GM18505 (cell line): ENCODE results near the gene LDAH.
"Not testable (repeated sequence)": the region's sequence is repeated elsewhere in the genome, so short reads cannot be mapped to it uniquely, and the experiment has no call there.

ENCODE experiments used
- ATAC-seq: cut with Tn5 transposase; IDR thresholded peaks from one replicate; pipeline ENCODE4 v1.9.1; 2021; ENCODE audit not compliant: unreplicated experiment
- POLR2A ChIP-seq: IDR thresholded peaks from 4 replicates; pipeline ENCODE4 v1.6.1; 2011; ENCODE audit warnings: borderline replicate concordance; ENCODE audit not compliant: insufficient read depth, insufficient read length; ENCODE audit errors: extremely low read depth

LDAH gene

DNA sequence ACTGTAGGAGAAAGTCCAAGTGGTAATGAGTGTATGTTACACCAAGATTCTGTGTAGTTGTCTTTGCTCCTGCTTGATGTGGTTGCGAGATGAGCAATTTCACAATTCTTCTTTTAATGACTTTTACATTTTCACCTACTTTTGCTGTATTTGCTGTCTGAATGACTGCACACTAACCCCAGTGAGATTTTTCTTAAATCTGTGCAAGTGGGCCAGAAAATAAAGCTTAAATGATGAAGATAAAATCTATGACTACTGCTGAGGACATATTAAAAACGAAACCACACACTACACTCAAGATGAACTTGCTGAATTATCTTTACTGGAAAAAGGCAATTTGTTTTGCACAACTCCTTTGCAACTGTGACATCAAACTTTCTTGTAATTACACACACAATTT lies 4.1 kb downstream of the LDAH start:
- ATAC-seq, result no peak
- no peak for TF ChIP-seq POLR2A

DNA sequence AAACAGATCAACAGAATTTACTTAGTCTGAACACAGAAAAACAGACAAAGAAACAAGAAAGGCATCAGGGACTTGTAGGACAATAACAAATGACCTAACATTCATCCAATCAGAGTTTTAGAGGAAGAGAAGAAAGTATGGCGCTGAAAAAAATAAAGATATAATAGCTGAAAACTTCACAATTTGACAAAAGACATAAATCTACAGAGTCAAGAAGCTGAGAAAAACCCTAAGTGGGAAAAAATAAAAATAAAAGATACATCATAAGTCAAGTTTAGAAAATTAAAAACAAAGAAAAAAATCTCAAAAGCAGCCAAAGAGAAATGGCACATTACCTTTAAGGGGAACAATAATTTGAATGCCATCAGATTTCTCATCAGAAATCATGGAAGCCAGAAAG lies 7.7 kb downstream of the LDAH start:
- no peak for ATAC-seq
- no peak for TF ChIP-seq POLR2A

GRCh38 chr2:20812779-20813178 lies 10.1 kb downstream of the LDAH start:
- TF ChIP-seq POLR2A, result no peak
- ATAC-seq, result no peak

DNA sequence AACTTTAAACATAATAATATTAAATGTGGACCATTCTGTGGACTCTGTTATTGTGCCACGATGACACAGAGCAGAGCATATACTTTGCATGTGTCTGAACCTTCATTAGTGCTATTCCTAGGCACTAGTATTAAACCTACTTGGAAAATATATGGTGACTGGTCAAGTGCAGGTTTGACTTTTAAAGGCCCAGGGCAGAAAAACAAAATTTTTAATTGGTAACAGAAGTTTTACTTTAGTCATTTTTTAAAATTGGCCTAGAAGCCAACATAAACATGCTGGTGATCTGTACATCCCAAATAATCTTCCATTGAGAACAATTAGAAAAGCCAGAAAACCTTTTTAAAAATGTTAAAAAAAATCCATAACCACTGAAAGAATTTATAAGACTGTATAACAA lies 16.6 kb downstream of the LDAH start:
- TF ChIP-seq POLR2A, result no peak
- ATAC-seq, result no peak

DNA sequence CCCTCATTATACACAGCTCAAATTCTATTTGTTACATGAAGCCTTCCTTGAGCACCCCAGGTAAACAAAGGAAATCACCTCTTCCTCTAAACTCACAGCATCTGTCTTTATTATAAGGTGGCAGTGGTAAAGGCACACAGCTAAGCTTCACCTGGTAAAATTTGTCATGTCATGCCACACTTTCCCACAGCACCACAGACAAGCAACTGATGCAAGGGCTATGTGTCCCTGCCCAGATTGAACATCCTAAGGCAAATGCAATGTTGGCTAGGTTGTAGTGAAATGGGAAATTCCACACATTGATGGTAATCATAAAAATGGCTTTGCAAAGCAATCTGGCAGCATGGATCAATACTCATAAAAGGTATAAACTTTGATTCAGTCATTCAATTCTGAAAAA lies 18.9 kb downstream of the LDAH start:
- no peak for ATAC-seq
- no peak for TF ChIP-seq POLR2A

GRCh38 chr2:20803226-20803682 lies 19.6 kb downstream of the LDAH start:
- no peak for TF ChIP-seq POLR2A
- ATAC-seq, result no peak

DNA sequence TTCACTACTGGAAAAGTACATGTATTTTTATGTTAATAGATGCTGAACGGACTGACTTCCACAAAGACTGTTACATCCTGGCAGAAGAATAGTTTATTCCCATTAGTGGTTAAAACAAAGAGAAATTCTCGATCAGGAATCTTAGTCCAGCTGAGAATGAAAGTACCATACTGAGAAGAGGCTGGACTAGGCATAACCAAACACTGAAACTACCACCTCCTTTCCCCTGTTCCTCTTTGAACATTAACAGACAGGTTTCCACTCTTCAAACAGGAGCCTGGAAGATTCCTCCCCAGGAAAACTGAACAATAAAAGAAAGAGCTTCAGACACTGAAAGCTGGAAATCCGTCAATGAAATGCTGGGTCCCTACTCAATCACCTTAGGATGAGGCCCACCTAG lies 25.8 kb downstream of the LDAH start:
- TF ChIP-seq POLR2A, result no peak
- ATAC-seq, result peak; percentile 51

- no peak for TF ChIP-seq POLR2A
- no peak for ATAC-seq
Measured at GRCh38 chr2:20796374-20796791, 26.5 kb downstream of the LDAH start.

DNA sequence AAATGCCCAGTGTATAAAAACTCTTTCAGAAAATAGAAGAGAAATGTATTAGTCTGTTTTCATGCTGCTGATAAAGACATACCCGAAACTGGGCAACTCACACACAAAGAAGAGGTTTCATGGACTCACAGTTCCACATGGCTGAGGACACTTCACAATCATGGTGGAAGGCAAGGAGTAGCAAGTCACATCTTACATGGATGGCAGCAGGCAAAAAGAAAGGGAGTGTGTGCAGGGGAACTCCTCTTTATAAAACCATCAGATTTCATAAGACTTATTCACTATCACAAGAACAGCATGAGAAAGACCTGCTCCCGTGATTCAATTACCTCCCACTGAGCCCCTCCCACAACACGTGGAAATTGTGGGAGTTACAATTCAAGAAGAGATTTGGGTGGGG lies 29.0 kb downstream of the LDAH start:
- ATAC-seq, result not testable (repeated sequence)

GRCh38 chr2:20781656-20782265 lies 41.1 kb downstream of the LDAH start:
- no peak for TF ChIP-seq POLR2A
- ATAC-seq, result no peak

GRCh38 chr2:20771299-20771698 lies 51.6 kb downstream of the LDAH start:
- no peak for ATAC-seq
- TF ChIP-seq POLR2A, result no peak

GRCh38 chr2:20766798-20767644 lies 55.9 kb downstream of the LDAH start:
- no peak for TF ChIP-seq POLR2A
- ATAC-seq, result no peak

GRCh38 chr2:20766213-20766612 lies 56.7 kb downstream of the LDAH start:
- TF ChIP-seq POLR2A, result no peak
- no peak for ATAC-seq

DNA sequence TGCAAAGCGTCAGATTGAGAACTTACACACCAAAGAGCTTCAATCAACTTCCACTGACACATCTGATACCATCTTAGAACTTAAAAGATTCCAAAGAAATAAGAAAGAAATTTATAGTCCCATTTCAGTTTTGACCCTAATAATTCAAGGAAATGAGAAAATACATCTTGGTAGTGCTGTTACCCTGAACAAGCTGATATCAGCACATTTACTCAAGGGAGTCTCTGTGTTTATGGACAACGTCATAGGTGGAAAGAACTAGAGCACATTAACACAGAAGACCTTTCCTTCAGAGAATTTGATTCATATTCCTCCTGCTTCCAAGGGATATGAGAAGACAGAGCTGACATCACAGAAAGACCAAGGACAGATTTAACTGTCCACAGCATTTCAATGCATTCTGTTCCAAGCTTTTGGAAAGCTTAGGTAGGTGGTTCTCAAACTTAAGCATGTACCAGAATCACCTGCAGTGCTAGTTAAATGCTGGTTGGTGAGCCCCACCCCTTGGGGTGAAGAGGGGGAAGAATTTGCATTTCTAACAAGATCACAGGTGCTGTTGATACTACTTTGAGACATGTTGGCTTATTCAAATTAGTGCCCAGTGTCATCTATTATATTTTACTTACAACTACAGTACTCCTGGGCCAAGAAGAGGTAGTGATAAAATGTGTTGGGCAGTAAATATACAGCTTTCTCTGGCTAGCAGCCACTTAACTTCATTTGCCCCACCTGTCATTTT lies 59.8 kb downstream of the LDAH start:
- TF ChIP-seq POLR2A, result no peak
- no peak for ATAC-seq
